GM19240 (cell line): Measurements from ENCODE around the gene CTSZ.
"Not testable (repeated sequence)": the region's sequence is repeated elsewhere in the genome, so short reads cannot be mapped to it uniquely, and the experiment has no call there.

Experiments used
- DNase-seq: peaks from one replicate; pipeline ENCODE4 v3.0.0; 2011; ENCODE audit warnings: low spot score; ENCODE audit not compliant: insufficient read length

The CTSZ gene

GRCh38 chr20:59014680-59015389, 7.8 kb upstream of the CTSZ start:
- DNase-seq = no peak

GRCh38 chr20:59013959-59014608, 7.0 kb upstream of the CTSZ start:
- DNase-seq = no peak

DNA sequence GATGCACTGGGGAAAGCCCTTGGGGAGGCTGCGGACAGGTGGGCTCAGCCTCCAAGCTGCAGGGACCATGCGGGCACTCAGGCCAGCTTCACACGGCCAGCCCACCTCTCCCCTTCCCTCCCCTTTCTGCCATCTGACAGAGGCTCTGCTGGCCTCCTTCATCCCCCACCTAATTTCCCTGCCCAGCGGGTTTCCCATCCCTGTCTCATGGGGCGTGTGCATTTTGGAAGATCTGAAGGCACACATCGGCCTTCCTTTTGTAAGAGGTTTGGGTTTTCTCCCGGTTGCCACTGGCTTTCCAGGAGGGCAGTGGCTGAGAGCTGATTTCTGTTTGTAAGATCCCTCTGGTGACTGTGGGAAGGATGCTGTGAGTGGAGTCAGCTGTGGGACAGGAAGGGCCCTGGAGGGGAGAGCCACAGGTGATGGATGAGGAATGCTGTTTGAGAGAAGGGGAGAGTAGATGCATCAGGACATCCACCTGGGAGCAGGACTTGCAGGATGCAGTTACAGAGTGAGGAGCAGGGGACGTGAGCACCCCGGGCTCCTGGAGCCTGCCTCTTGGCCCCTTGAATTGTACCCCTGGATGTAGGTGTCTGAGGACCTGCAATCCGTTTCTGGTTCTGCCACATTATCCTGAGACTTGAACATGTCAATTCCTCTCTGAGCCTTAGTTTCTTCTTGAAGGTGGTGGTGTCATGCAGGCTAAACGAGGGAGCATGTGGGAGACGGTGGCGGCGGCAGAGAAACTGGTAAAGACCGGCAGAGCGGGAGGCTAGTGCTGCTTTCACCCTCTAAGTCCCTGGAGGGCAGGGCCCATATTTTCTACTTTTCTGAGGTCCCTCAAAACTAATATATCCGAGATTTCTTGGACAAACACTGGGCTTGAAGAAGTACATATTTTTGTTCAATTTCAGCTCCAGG, 6.2 kb upstream of the CTSZ start:
- DNase-seq = no peak

GRCh38 chr20:59011874-59012157, 4.8 kb upstream of the CTSZ start:
- not testable (repeated sequence) for DNase-seq

GRCh38 chr20:59010995-59011873, 4.2 kb upstream of the CTSZ start:
- no peak for DNase-seq

DNA sequence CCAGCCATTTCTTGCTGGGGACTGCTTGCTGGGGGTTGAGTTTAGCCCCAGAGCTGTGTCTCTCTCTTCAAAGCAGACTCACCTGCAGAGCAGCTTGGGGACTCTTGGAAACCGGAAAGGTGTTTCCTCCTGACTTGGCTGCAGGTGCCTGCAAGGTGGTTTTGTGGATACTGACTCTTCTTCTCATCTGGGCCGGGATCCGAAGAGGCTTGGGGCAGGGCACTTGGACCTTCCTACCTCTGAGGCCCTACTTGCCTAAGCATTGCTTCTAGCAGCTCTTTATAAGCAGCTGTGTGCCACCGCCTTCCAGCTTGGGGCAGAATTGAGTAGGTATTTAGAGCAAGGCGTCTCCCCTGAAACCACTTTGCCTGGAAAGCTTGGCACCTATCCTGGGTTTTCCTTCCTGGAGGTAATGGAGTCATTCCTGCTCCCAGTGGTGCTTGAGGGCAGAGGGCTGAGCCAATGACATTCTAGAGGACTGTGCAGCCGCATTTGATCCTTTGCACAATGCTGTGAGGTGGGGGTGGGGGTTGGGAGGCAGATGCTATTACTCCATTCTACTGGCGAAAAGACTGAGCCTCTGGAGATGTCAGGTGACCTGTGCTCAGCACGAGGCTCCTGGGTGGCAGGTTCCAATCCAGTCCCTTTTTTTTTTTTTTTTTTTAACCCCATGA, 3.4 kb upstream of the CTSZ start:
- DNase-seq = no peak

GRCh38 chr20:59008715-59009336, 1.8 kb upstream of the CTSZ start:
- no peak for DNase-seq

DNA sequence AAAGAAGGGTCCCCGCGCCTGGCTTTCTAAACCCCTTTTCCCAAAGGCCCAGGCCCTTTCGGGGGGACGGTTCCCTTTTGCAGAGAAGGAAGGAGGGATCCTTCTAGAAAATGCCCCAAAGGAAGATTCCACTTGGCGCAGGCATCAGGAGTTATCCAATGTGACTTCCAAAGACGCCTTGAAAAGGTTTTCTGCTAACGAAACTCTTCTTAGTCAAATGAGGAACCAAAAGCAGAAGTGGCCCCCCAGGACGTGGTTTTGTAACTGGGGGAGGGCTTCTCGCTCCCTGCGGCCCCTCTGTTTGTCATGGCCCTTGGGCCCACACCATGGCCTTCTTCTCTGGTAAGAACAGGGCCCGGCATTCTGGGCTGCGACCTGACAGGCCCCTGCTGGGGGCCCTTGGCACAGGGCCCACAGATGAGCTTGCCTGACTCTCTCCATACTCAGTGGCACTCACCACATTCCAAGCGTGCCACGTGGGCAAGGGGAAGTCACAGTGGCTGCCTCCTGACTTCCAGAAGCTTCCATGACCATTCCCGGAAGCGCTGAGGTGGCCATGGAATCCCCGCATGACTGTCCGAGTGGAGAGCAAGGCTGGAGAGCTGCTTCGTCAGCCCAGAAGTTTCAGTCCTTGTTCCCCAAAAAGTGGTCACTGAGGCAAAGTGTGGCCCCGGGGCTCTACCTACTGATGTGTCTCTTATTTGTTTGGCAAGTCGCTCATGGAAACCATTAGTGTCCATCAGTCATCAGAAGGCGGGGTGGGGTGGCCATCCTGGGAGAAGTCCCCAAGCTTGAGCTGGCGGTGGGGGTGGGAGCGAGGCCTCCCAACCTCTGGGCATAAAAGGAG, 834 bp upstream of the CTSZ start:
- DNase-seq = peak; percentile 79

- no peak for DNase-seq
These were observed 739 bp downstream of the CTSZ start for GRCh38 chr20:59006167-59006863.

GRCh38 chr20:59005523-59006166, 1.4 kb downstream of the CTSZ start:
- no peak for DNase-seq

- peak; percentile 79 for DNase-seq
These were observed 2.1 kb downstream of the CTSZ start for GRCh38 chr20:59004763-59005522.

GRCh38 chr20:59004493-59004762, 2.6 kb downstream of the CTSZ start:
- DNase-seq = no peak

GRCh38 chr20:59003836-59004492, 3.1 kb downstream of the CTSZ start:
- no peak for DNase-seq

DNA sequence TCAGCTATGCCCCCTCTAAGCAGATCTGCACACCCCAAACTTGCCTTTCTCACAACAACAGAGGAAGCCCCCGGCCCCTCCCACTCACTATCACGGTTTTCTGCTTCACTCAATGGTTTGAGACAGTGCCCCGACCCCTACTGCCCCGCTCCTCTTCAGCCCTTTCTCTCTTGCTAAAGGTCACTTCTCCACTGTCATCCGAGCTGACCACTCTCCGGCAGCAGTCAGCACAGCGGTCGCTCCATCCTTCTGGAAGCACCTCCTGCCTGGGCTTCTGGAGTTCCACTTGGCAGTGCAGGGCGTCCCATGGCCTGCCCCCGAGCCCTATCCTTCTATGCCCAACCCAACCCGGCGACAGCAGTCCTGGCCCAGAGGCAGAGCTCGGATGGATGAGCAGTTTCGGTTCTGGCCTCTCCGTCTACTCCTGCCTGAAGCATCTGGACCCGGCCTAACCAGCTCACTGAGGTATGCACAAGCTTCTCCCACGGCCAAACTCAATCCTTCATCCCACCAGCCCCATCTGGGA, 4.1 kb downstream of the CTSZ start:
- DNase-seq = no peak

GRCh38 chr20:59002388-59002787, 4.7 kb downstream of the CTSZ start:
- no peak for DNase-seq

DNA sequence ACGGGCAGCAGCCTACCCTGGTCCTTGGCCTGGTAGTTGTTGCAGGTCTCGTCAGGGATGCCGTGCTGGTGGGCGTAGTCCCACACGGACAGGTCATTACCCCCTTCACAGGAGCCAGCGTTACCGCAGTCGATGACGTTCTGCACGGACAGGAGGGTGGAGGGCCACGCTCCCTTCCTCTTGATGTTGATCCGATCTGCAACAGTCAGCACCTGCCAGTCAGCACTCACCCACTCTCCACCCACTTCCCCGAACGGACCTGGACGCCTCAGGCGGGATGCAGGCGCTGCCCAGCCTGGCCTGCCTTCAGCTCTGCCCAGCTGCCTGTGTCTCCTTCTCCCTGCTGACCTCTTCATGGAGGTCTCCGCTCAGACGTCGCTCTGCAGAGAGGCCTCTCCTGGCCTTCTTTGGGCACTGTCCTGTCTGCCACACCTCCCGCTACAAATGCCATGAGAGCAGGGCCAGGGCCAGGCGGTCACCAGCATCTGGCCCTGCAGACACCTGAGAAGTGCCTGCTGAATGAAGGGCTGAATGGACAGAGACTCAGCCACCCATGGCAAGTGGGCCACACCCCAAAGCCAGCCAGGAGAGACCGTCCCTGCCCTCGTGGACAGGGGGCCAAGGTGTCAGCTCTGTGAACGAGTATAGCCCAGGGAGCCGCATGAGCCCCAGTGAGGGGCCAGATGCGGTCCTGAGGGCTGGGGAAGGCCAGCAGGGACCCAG, 5.4 kb downstream of the CTSZ start:
- no peak for DNase-seq
